WTC11 (cell line): Measurements from ENCODE around the gene NCF2. TPM values are rescaled to one million over a fixed set of nuclear protein-coding genes. Genes with fewer than 3 reads are reported as not detected.

Experiments
- ATAC-seq: fragments of 200-7000 bp; cut with Tn5 transposase; 2 replicates; pipeline ENCODE4 v1.10.0; 2021; ENCODE audit warnings: mild to moderate bottlenecking, moderate library complexity
- CTCF ChIA-PET: fragments of 300-600 bp; sonication (Branson Sonifier 250); formaldehyde crosslinking; loops from one replicate; lab custom pipeline; 2021; ENCODE audit warnings: antibody characterized with exemption; lab: Charles Lee
- POLR2A ChIA-PET: fragments of 350-600 bp; sonication (Branson Sonifier 250); formaldehyde crosslinking; loops from one replicate; lab custom pipeline; 2021; ENCODE audit warnings: antibody characterized with exemption; lab: Charles Lee
- DNase-seq: peaks from one replicate; pipeline ENCODE4 v3.0.0; 2021; ENCODE audit warnings: low spot score
- H3K27ac Mint-ChIP-seq: 2 replicates; pipeline ENCODE4 v1.8.0; 2021; ENCODE audit warnings: mixed read lengths
- H3K27me3 Mint-ChIP-seq: 2 replicates; pipeline ENCODE4 v1.8.0; 2021; ENCODE audit warnings: low read depth, mild to moderate bottlenecking, moderate library complexity, mixed read lengths
- H3K36me3 Mint-ChIP-seq: 2 replicates; pipeline ENCODE4 v1.8.0; 2021; ENCODE audit warnings: mixed read lengths
- H3K4me1 Mint-ChIP-seq: 2 replicates; pipeline ENCODE4 v1.8.0; 2022; ENCODE audit warnings: mixed read lengths
- H3K4me3 Mint-ChIP-seq: 2 replicates; pipeline ENCODE4 v1.8.0; 2021; ENCODE audit warnings: mild to moderate bottlenecking, moderate library complexity, mixed read lengths
- H3K9me3 Mint-ChIP-seq: 2 replicates; pipeline ENCODE4 v1.8.0; 2021; ENCODE audit warnings: mixed read lengths
- AFF4 ChIP-seq: sonication (generic); formaldehyde crosslinking; IDR thresholded peaks from 2 replicates; pipeline ENCODE4 v1.8.1; 2023; ENCODE audit warnings: mild to moderate bottlenecking, missing genetic modification reagents, borderline replicate concordance
- E2F4 ChIP-seq: sonication (generic); formaldehyde crosslinking; IDR thresholded peaks from 2 replicates; pipeline ENCODE4 v1.8.1; 2022; ENCODE audit warnings: low read depth, mild to moderate bottlenecking, moderate library complexity, missing genetic modification reagents, borderline replicate concordance
- EMX1 ChIP-seq: fragments of 250-450 bp; sonication (Bioruptor Pico); IDR thresholded peaks from 2 replicates; pipeline ENCODE4 v1.8.0; 2021; ENCODE audit warnings: mild to moderate bottlenecking
- HMGA2 ChIP-seq: fragments of 250-450 bp; sonication (Bioruptor Pico); IDR thresholded peaks from 2 replicates; pipeline ENCODE4 v1.4.0; 2021; ENCODE audit warnings: mild to moderate bottlenecking, moderate library complexity
- NR1H2 ChIP-seq: sonication (generic); formaldehyde crosslinking; IDR thresholded peaks from 2 replicates; pipeline ENCODE4 v1.9.0; 2021; ENCODE audit warnings: mild to moderate bottlenecking, moderate library complexity, missing genetic modification reagents
- SOX15 ChIP-seq: fragments of 250-450 bp; sonication (Bioruptor Pico); IDR thresholded peaks from 2 replicates; pipeline ENCODE4 v1.9.0; 2021; ENCODE audit warnings: mild to moderate bottlenecking
- ZMAT4 ChIP-seq: fragments of 250-450 bp; sonication (Bioruptor Pico); IDR thresholded peaks from 2 replicates; pipeline ENCODE4 v1.9.0; 2021; ENCODE audit warnings: mild to moderate bottlenecking
- ZNF263 ChIP-seq: sonication (generic); formaldehyde crosslinking; IDR thresholded peaks from 2 replicates; pipeline ENCODE4 v1.8.1; 2022; ENCODE audit warnings: low read depth, mild to moderate bottlenecking, moderate library complexity, missing genetic modification reagents
- ZNF281 ChIP-seq: sonication (generic); formaldehyde crosslinking; IDR thresholded peaks from 2 replicates; pipeline ENCODE4 v1.8.0; 2023; ENCODE audit warnings: mild to moderate bottlenecking, missing genetic modification reagents
- ZNF416 ChIP-seq: fragments of 250-450 bp; sonication (Bioruptor Pico); IDR thresholded peaks from 2 replicates; pipeline ENCODE4 v1.9.0; 2021; ENCODE audit warnings: mild to moderate bottlenecking, inconsistent platforms
- total RNA-seq: library from RNA; stranded (reverse); gene quantifications from 3 replicates; pipeline ENCODE4 v1.2.3, GENCODE V29; 2021
- TF ChIP-seq, protein P1 (sequence below): fragments of 250-450 bp; sonication (Bioruptor Pico); IDR thresholded peaks from 2 replicates; pipeline ENCODE4 v1.9.0; 2021; ENCODE audit warnings: mild to moderate bottlenecking, borderline replicate concordance
- TF ChIP-seq, protein P2 (sequence below): sonication (generic); formaldehyde crosslinking; IDR thresholded peaks from 2 replicates; pipeline ENCODE4 v1.8.1; 2023; ENCODE audit warnings: mild to moderate bottlenecking, missing genetic modification reagents
- TF ChIP-seq, protein P3 (sequence below): sonication (generic); formaldehyde crosslinking; IDR thresholded peaks from 2 replicates; pipeline ENCODE4 v1.8.0; 2022; ENCODE audit warnings: mild to moderate bottlenecking, missing genetic modification reagents

The NCF2 gene
- total RNA-seq, 1 experiment from 2014 or later = 0.52 TPM

- H3K4me1 Mint-ChIP-seq = peaks cover 31% of the 10 kb centered on the region
- H3K36me3 Mint-ChIP-seq = no peaks in the 10 kb centered on the region
- ATAC-seq = peak; percentile 68
- no peak for TF ChIP-seq ZNF281 (CRISPR knock-in tag)
- TF ChIP-seq E2F4 (CRISPR knock-in tag) = no peak
- no peak for TF ChIP-seq SOX15 (CRISPR knock-in tag)
- TF ChIP-seq EMX1 (CRISPR knock-in tag) = no peak
- TF ChIP-seq, protein P1, sequence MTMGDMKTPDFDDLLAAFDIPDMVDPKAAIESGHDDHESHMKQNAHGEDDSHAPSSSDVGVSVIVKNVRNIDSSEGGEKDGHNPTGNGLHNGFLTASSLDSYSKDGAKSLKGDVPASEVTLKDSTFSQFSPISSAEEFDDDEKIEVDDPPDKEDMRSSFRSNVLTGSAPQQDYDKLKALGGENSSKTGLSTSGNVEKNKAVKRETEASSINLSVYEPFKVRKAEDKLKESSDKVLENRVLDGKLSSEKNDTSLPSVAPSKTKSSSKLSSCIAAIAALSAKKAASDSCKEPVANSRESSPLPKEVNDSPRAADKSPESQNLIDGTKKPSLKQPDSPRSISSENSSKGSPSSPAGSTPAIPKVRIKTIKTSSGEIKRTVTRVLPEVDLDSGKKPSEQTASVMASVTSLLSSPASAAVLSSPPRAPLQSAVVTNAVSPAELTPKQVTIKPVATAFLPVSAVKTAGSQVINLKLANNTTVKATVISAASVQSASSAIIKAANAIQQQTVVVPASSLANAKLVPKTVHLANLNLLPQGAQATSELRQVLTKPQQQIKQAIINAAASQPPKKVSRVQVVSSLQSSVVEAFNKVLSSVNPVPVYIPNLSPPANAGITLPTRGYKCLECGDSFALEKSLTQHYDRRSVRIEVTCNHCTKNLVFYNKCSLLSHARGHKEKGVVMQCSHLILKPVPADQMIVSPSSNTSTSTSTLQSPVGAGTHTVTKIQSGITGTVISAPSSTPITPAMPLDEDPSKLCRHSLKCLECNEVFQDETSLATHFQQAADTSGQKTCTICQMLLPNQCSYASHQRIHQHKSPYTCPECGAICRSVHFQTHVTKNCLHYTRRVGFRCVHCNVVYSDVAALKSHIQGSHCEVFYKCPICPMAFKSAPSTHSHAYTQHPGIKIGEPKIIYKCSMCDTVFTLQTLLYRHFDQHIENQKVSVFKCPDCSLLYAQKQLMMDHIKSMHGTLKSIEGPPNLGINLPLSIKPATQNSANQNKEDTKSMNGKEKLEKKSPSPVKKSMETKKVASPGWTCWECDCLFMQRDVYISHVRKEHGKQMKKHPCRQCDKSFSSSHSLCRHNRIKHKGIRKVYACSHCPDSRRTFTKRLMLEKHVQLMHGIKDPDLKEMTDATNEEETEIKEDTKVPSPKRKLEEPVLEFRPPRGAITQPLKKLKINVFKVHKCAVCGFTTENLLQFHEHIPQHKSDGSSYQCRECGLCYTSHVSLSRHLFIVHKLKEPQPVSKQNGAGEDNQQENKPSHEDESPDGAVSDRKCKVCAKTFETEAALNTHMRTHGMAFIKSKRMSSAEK (CRISPR knock-in tag) = no peak
- no peak for TF ChIP-seq HMGA2
- TF ChIP-seq, protein P2, sequence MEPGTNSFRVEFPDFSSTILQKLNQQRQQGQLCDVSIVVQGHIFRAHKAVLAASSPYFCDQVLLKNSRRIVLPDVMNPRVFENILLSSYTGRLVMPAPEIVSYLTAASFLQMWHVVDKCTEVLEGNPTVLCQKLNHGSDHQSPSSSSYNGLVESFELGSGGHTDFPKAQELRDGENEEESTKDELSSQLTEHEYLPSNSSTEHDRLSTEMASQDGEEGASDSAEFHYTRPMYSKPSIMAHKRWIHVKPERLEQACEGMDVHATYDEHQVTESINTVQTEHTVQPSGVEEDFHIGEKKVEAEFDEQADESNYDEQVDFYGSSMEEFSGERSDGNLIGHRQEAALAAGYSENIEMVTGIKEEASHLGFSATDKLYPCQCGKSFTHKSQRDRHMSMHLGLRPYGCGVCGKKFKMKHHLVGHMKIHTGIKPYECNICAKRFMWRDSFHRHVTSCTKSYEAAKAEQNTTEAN (CRISPR knock-in tag) = no peak
- TF ChIP-seq, all 79 proteins: peak for 0
- no peak overlapping the region for H3K27ac Mint-ChIP-seq
- no peaks in the 10 kb centered on the region for H3K27me3 Mint-ChIP-seq
- H3K4me3 Mint-ChIP-seq = no peak overlapping the region
- H3K9me3 Mint-ChIP-seq = no peaks in the 10 kb centered on the region
- ChIA-PET CTCF (no interaction called here), POLR2A (no interaction called here)
- no peak for DNase-seq
These were observed 3.1 kb upstream of the NCF2 start for GRCh38 chr1:183593356-183593755.

- DNase-seq (no peak), ATAC-seq (no peak)
- no peak overlapping the region for H3K4me3 Mint-ChIP-seq
- H3K27me3 Mint-ChIP-seq = no peaks in the 10 kb centered on the region
- no peaks in the 10 kb centered on the region for H3K36me3 Mint-ChIP-seq
- H3K4me1 Mint-ChIP-seq = peaks cover 34% of the 10 kb centered on the region
- TF ChIP-seq AFF4 (no peak), NR1H2 (no peak), ZMAT4 (CRISPR knock-in tag) (no peak), ZNF263 (CRISPR knock-in tag) (no peak), ZNF416 (CRISPR knock-in tag) (no peak)
- TF ChIP-seq, protein P3, sequence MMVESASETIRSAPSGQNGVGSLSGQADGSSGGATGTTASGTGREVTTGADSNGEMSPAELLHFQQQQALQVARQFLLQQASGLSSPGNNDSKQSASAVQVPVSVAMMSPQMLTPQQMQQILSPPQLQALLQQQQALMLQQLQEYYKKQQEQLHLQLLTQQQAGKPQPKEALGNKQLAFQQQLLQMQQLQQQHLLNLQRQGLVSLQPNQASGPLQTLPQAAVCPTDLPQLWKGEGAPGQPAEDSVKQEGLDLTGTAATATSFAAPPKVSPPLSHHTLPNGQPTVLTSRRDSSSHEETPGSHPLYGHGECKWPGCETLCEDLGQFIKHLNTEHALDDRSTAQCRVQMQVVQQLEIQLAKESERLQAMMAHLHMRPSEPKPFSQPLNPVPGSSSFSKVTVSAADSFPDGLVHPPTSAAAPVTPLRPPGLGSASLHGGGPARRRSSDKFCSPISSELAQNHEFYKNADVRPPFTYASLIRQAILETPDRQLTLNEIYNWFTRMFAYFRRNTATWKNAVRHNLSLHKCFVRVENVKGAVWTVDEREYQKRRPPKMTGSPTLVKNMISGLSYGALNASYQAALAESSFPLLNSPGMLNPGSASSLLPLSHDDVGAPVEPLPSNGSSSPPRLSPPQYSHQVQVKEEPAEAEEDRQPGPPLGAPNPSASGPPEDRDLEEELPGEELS (CRISPR knock-in tag) = no peak
- ChIA-PET CTCF (no interaction called here), POLR2A (no interaction called here)
- no peak overlapping the region for H3K27ac Mint-ChIP-seq
- no peaks in the 10 kb centered on the region for H3K9me3 Mint-ChIP-seq
These were observed 2.5 kb upstream of the NCF2 start for GRCh38 chr1:183592733-183593132.
